ENCODE measurements around the gene ATCAY.
"Not testable (repeated sequence)": the region's sequence is repeated elsewhere in the genome, so short reads cannot be mapped to it uniquely, and the experiment has no call there.

Gene ATCAY

GRCh38 chr19:3867971-3868769 is 12.3 kb upstream of the ATCAY start:
- no peak overlapping the region for H3K4me3 Mint-ChIP-seq
- peaks cover 1% of the 10 kb centered on the region for H3K36me3 Mint-ChIP-seq
- H3K27me3 Mint-ChIP-seq = peaks cover 56% of the 10 kb centered on the region

GRCh38 chr19:3868770-3869456 is 11.6 kb upstream of the ATCAY start, which contains the start of gene ZFR2:
Gene ZFR2 (minus strand): TSS chr19:3869038. CDS start chr19:3869017, 21 bp downstream.
- peaks cover 4% of the 10 kb centered on the region for H3K9me3 Mint-ChIP-seq
- peak; percentile 45 for DNase-seq
- H3K4me1 Mint-ChIP-seq = peaks cover 7% of the 10 kb centered on the region
- CTCF ChIA-PET = no interaction called here
- no peak within 1 kb of the TSS for H3K4me3 Mint-ChIP-seq
- peaks cover 1% of the 10 kb centered on the region for H3K36me3 Mint-ChIP-seq
- H3K27ac Mint-ChIP-seq = no peak within 1 kb of the TSS
- peaks cover 56% of the 10 kb centered on the region for H3K27me3 Mint-ChIP-seq

More at GRCh38 chr19:3867971-3868769, 12.3 kb upstream of the ATCAY start:
- CTCF ChIA-PET = no interaction called here
- no peak overlapping the region for H3K27ac Mint-ChIP-seq
- peaks cover 4% of the 10 kb centered on the region for H3K9me3 Mint-ChIP-seq
- H3K4me1 Mint-ChIP-seq = peaks cover 7% of the 10 kb centered on the region
- no peak for DNase-seq

- CTCF ChIA-PET = no interaction called here
- Mint-ChIP-seq H3K4me3 (no peak overlapping the region), H3K27me3 (peaks cover 44% of the 10 kb centered on the region), H3K9me3 (peaks cover 4% of the 10 kb centered on the region), H3K27ac (no peak overlapping the region), H3K4me1 (peaks cover 7% of the 10 kb centered on the region), H3K36me3 (peaks cover 1% of the 10 kb centered on the region)
- DNase-seq = no peak
Measured at GRCh38 chr19:3873151-3873550, 7.3 kb upstream of the ATCAY start.

GRCh38 chr19:3874695-3875094 is 5.8 kb upstream of the ATCAY start:
- H3K4me1 Mint-ChIP-seq, H3K4me3 Mint-ChIP-seq, DNase-seq, H3K36me3 Mint-ChIP-seq, H3K9me3 Mint-ChIP-seq, CTCF ChIA-PET, H3K27ac Mint-ChIP-seq: not testable (repeated sequence)
- peaks cover 41% of the 10 kb centered on the region for H3K27me3 Mint-ChIP-seq

GRCh38 chr19:3879656-3880055 is 829 bp upstream of the ATCAY start:
- H3K36me3 Mint-ChIP-seq = no peaks in the 10 kb centered on the region
- no peak overlapping the region for H3K4me3 Mint-ChIP-seq
- CTCF ChIA-PET = no interaction called here
- no peak overlapping the region for H3K27ac Mint-ChIP-seq
- DNase-seq = no peak
- peaks cover 3% of the 10 kb centered on the region for H3K4me1 Mint-ChIP-seq
- no peaks in the 10 kb centered on the region for H3K9me3 Mint-ChIP-seq
- H3K27me3 Mint-ChIP-seq = peaks cover 64% of the 10 kb centered on the region

- H3K27me3 Mint-ChIP-seq = peaks cover 64% of the 10 kb centered on the region
- no peaks in the 10 kb centered on the region for H3K9me3 Mint-ChIP-seq
- no peak for DNase-seq
- no peak overlapping the region for H3K4me3 Mint-ChIP-seq
- no peaks in the 10 kb centered on the region for H3K36me3 Mint-ChIP-seq
- CTCF ChIA-PET = interaction anchor here (0.6 kb wide), 1 partner anchor 227 kb away, joined by 3 read pairs; no protein-coding TSS in a partner anchor
- peaks cover 3% of the 10 kb centered on the region for H3K4me1 Mint-ChIP-seq
- no peak overlapping the region for H3K27ac Mint-ChIP-seq
Measured at GRCh38 chr19:3881272-3882040, 971 bp downstream of the ATCAY start.

- no peak overlapping the region for H3K4me3 Mint-ChIP-seq
- no peak for DNase-seq
- H3K27ac Mint-ChIP-seq = no peak overlapping the region
- H3K4me1 Mint-ChIP-seq = peaks cover 3% of the 10 kb centered on the region
- peaks cover 62% of the 10 kb centered on the region for H3K27me3 Mint-ChIP-seq
- H3K9me3 Mint-ChIP-seq = no peaks in the 10 kb centered on the region
- no peaks in the 10 kb centered on the region for H3K36me3 Mint-ChIP-seq
- CTCF ChIA-PET = no interaction called here
Measured at GRCh38 chr19:3882041-3882384, 1.5 kb downstream of the ATCAY start.

GRCh38 chr19:3890591-3890990 is 10.1 kb downstream of the ATCAY start:
- Mint-ChIP-seq H3K4me1 (no peaks in the 10 kb centered on the region), H3K9me3 (no peaks in the 10 kb centered on the region), H3K27ac (no peak overlapping the region), H3K27me3 (peaks cover 5% of the 10 kb centered on the region), H3K36me3 (no peaks in the 10 kb centered on the region), H3K4me3 (no peak overlapping the region)
- CTCF ChIA-PET = no interaction called here
- no peak for DNase-seq

- Mint-ChIP-seq H3K9me3 (no peaks in the 10 kb centered on the region), H3K36me3 (no peaks in the 10 kb centered on the region), H3K27me3 (peaks cover 5% of the 10 kb centered on the region), H3K4me1 (peaks cover 5% of the 10 kb centered on the region), H3K4me3 (no peak overlapping the region), H3K27ac (no peak overlapping the region)
- DNase-seq = no peak
- CTCF ChIA-PET = no interaction called here
Measured at GRCh38 chr19:3893509-3894179, 13.2 kb downstream of the ATCAY start.

- H3K27me3 Mint-ChIP-seq, H3K9me3 Mint-ChIP-seq, H3K4me3 Mint-ChIP-seq, H3K27ac Mint-ChIP-seq, DNase-seq, H3K36me3 Mint-ChIP-seq, CTCF ChIA-PET, H3K4me1 Mint-ChIP-seq: not testable (repeated sequence)
Measured at GRCh38 chr19:3894959-3895358, 14.5 kb downstream of the ATCAY start.

GRCh38 chr19:3895788-3896187 is 15.3 kb downstream of the ATCAY start:
- H3K4me1 Mint-ChIP-seq = peaks cover 5% of the 10 kb centered on the region
- H3K27ac Mint-ChIP-seq = no peak overlapping the region
- H3K27me3 Mint-ChIP-seq = peaks cover 5% of the 10 kb centered on the region
- no peak for DNase-seq
- peaks cover 3% of the 10 kb centered on the region for H3K9me3 Mint-ChIP-seq
- no peaks in the 10 kb centered on the region for H3K36me3 Mint-ChIP-seq
- CTCF ChIA-PET = no interaction called here
- no peak overlapping the region for H3K4me3 Mint-ChIP-seq

- Mint-ChIP-seq H3K4me1 (peaks cover 5% of the 10 kb centered on the region), H3K27ac (peak overlapping the region; percentile 21), H3K27me3 (peaks cover 9% of the 10 kb centered on the region), H3K9me3 (peaks cover 3% of the 10 kb centered on the region), H3K36me3 (no peaks in the 10 kb centered on the region), H3K4me3 (no peak overlapping the region)
- CTCF ChIA-PET = no interaction called here
- peak; percentile 37 for DNase-seq
Measured at GRCh38 chr19:3897936-3898335, 17.5 kb downstream of the ATCAY start.

- no peak overlapping the region for H3K4me3 Mint-ChIP-seq
- no peak overlapping the region for H3K27ac Mint-ChIP-seq
Measured at GRCh38 chr19:3898426-3898825, 17.9 kb downstream of the ATCAY start.

More at GRCh38 chr19:3898426-3898825, 17.9 kb downstream of the ATCAY start:
- peaks cover 9% of the 10 kb centered on the region for H3K27me3 Mint-ChIP-seq
- CTCF ChIA-PET = no interaction called here
- no peak for DNase-seq
- peaks cover 5% of the 10 kb centered on the region for H3K4me1 Mint-ChIP-seq
- H3K9me3 Mint-ChIP-seq = peaks cover 3% of the 10 kb centered on the region
- H3K36me3 Mint-ChIP-seq = no peaks in the 10 kb centered on the region
